ENCODE results near the gene VPS37B. TPM values are rescaled to one million over a fixed set of nuclear protein-coding genes. Genes with fewer than 3 reads are reported as not detected.

VPS37B gene
- total RNA-seq, 1 donor from 2014 or later, result 13.0 TPM

DNA sequence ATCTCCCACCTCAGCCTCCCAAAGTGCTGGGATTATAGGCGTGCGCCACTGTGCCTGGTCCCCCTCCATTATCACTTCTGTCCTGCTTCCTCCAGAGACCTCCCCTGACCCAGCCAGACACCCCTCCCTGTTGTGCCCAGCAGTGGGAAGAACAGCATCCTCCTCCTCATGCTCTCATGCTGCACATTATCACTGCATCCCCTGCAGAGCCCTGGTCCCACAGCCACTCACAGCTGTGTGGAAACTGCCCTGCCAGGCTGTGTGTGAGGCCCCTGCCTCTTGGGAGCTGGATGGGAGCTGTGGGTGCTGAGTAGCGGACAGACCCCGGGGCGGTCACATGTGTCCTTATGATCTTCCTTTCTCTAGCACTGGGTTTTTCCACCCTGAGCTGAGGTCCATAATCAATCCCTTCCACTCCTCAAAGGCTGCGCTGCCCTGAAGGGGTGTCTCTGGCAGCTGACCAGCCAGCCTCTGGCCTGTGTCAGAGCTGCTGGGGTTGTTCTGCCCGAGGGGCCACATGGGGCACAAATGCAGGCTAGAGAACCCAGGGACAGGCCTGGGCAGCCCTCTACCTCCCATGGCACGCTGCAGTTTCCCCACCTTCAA is 51.5 kb downstream of the VPS37B start:
- DNase-seq (ENCODE audit: low spot score in 2 of 2) (no peak), FAIRE-seq (no peak)

DNA sequence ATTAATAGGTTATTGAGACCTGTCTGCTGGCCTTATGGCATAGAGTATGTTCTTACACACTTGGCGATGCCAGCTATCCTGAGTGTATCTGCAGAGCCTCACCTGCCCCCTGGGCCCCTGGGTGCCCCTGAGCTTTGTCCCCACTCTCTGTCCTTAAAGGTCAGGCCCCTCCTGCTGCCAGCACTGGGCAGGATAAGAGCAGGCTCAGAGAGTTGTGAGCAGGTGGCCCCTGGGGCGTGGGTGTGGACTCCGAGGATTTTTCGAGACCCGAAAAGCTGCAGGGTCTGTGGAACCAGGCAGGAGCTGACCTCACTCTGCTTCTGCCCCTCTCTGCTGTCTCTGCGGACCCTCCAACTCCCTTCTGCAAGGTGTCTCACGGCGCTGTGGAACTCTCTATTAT is 52.5 kb downstream of the VPS37B start:
- DNase-seq (ENCODE audit: low spot score in 2 of 2), result no peak
- FAIRE-seq, result no peak

DNA sequence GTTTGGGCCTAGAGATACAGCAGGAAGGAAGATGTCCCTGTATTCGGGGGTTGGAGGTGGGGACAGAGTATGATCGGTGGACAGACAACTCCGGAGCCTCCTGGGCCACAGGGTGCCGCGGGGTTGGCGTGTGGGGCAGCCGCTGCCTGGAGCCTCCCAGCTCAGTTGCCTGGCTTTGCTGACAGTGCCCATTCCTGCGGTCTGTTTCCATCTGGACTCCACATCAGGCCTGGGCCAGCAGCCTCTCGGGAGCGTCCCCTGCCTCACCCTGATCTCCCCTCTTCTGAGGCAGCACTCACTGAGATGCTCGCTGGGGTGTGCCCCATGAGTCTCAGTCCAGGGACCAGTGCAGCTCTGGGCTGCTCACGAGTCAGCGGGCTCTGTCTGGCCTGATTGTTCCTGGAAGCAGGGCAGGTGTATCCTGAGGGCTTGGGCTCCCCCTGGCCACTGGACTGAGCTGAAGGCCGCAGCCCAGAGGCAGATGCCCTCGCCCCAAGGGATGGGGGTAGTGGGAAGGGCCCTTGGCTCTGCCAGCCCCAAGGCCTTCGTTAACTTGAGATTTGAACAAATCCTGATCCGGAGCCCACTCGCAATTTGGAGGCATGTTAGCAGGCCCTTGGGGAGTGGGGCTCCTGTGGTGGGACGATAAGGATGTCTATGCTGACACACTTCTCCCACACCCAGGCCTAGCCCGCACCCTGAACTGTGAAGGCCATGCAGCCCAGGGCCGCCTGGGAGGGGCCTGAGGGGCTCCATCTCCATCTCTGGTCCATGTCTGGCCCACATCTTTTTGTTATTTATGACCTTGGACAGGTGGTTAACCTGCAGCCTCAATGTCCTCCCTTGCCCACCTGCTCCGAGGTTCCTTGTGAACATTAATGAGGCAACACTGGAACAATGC is 53.2 kb downstream of the VPS37B start:
- FAIRE-seq (no peak), DNase-seq (ENCODE audit: low spot score in 2 of 2) (no peak)

DNA sequence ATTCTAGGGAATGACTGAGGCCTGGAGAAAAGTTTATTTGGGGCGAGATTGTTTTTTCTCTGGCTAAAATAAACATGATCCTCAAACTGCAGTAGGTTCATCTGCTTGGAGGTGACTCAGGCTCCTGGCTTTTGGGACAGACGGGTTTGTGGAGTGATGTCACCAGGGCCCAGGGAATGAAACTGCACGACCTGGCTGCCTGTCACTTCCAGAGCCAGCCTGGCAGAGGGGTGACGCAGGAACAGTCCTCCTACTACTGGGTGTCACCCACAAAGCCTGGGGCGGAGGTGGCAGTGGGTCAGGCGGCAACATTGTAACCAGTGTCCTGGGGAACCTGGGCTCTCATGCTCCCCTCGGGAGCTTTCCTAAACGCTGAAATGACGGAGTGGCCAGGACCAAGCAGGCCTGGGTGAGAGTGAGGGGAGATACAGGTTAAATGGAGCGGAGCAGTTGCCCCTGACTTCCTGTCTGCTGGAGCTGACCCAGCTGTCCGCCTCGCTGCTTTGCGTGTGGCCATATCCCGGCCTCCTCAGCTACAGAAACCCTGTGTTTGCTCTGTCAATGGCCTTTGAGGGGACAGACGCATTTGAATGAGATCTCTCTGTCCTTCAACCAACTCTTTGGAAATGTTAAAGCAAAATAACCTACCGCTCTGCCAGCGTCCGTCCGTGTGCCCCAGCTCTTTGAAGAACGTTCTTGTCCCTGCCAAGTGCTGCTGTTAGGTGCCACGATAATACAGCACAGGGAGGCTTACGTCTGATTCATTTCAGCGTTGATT is 54.2 kb downstream of the VPS37B start:
- no peak for FAIRE-seq

DNA sequence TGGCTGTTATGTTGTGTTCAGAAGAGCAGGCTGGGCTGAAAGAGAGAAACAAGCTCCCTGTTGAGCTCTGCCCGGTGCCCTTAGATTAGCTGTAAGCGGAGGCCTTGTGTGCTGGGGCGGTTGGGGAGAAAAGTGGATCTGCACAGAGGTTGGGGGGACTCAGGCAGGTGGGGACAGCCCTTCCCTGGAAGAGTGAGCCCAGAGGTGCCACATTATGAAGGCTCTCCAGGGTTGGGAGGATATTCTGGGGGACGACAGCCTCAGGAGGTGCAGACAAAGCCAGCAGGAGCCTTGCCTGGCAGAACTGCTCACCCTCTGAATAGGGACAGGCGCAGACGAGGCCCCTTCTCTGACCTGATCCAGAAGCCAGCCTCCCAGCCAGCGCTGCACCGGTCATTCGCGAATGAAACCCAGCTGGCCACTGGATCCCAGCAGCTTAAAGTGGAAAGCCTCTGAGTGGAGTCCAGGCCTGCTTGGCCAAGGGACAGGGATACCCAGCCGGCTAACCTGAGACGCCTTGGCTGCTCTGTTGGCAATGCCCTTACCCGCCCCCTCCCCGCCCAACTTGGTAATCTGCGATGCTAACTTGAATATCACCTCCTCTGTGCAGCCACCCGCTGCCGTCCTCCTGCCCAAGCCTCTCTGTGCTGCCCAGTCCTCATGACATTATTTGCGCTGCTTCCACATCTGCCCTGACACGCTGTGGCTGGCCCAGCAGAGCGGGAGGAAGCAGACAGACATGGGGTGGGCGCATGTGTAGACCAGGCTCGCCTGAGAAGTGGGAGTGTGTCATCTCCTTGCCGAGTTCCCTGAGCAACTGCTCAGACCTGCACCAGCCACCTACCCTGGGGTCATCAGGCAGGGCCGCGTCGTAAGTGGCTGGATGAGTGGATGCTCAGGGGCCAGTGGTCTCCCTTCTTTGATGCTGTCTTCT is 55.1 kb downstream of the VPS37B start:
- peak in 1 of 2 donors; percentile 16 for DNase-seq (ENCODE audit: low spot score in 2 of 2)
- no peak for FAIRE-seq

More for the DNA sequence above, 54.2 kb downstream of the VPS37B start:
- no peak for DNase-seq (ENCODE audit: low spot score in 2 of 2)

DNA sequence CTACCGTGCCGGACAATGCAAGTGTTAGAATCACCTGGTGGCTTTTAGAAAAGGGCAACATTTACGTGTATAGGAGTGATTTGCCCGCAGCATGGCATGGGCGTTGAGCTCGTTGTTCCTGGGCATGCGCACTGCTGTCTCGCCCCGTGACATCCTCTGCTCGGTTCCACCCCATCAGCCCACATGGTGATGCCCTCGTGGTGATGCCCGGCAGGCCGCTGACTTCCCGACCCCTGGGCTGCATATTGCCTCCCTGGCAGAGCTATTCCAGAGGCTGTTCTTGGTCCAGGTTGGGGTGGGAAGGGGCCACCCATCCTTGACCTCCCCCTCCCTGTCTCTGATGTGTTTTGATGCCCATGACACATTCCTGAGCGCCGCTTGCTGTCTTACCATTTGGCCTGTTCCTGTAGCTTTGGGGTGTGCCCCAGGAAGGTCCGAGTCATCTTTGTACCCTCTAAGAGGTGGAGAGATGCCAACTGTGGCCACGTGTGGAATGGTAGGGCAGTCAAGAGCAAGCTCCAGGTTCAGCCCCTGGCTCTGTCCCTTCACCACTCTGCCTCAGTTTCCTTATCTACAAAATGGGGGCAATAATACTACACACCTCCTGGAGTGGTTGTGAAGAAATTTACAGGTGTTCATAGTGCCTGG is 55.9 kb downstream of the VPS37B start:
- no peak for FAIRE-seq
- DNase-seq (ENCODE audit: low spot score in 2 of 2), result peak; percentile 27 to 36

DNA sequence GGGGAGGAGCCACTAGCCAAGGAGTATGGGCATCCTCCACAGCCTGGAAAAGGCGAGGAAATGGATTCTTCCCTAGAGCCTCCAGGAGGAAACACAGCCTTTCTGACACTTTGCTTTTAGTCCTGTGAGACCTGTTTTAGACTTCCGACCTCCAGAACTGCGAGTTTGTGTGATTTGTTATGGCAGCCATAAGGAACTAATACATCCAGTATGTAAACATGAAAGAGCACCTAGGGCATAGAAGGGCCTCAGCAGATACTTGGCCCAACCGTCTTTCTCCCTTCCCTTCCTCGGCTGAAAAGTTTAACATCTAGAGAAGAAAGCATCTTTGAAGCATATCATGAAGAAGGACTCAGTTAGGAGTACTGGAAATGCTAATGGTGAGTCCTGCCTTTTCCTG is 57.1 kb downstream of the VPS37B start:
- no peak for FAIRE-seq
- no peak for DNase-seq (ENCODE audit: low spot score in 2 of 2)

DNA sequence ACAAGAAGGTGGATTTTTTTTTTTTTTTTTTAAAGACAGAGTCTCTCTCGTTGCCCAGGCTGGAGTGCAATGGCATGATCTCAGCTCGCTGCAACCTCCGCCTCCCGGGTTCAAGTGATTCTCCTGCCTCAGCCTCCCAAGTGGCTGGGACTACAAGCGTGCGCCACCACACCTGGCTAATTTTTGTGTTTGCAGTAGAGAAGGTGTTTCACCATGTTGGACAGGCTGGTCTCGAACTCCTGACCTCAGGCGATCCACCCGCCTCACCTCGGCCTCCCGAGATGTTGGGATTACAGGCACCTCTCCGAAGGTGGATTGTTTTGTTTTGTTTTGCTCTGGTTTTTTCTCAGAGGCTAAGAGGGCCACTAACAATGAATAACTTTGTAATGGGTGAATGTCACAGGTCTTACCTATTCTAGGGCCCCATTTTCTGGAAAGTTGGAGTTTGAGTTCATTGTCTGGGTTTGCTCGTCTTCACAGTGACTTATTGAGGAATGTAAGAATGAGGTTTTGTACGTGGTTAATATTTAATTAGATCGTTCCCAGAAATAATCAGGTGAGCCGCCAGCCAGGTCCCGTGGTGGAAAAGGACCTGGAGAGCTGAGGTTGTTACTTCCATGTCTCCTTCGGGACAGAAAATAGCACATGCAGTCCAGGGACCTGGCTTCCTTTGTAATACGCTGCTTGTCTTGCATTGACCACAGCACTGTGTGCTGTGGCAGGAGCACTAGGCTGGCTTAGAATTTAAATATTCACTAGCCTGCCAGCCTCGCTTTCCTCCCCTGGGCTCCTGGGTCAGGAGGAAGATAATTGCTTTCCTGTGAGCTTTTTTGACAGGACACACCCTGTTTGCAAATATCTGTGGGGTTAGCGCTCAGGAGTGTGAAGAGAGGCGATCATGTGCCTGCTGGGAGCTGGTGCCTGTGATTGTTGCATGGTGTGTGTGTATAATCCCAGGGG is 58.3 kb downstream of the VPS37B start:
- peak in 1 of 2 donors; percentile 33 for DNase-seq (ENCODE audit: low spot score in 2 of 2)
- FAIRE-seq, result no peak

DNA sequence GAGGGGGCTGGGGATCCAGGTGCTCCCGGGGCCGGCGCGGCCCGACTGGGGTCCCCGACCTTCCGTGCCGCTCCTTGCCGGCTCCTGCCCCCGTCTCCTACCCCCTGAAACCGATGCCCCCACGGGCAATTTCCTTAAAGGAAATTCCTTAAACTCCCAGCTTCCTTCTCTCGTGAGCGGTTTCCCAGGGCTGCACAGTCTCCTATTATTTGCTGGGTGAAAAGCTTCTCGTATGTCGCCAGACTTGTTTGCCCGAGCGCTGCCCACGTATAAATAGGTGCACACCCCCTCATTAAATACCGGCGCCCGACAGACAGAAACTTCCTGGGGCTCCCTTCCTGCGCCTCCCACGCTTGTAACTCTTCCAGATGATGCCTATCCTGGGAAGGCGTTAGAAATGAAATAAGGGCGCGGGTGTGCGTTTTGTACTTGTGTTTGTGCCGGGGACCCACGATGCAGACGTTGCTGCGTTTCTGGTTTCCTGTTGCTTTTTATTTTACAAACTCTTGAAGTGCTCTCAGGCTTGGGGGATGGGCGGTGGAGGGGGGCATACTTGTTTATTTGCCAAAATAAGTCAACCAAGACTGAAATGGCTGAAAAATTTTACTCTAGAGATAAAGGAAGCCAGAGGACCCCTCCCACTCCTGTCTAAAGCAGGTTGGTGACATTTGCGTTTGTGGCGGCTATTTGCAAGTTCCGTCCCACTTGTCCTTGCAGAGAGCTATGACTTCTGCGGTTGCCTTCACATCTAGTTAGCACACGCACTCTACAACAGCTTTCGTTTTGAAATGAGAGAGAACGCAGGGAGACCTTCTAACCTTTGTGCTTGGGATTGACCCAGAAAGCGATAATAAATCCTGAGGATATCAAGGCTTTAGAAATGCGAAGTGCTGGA is 59.6 kb downstream of the VPS37B start:
- DNase-seq (ENCODE audit: low spot score in 2 of 2) (peak; percentile 63 to 66), FAIRE-seq (no peak)

DNA sequence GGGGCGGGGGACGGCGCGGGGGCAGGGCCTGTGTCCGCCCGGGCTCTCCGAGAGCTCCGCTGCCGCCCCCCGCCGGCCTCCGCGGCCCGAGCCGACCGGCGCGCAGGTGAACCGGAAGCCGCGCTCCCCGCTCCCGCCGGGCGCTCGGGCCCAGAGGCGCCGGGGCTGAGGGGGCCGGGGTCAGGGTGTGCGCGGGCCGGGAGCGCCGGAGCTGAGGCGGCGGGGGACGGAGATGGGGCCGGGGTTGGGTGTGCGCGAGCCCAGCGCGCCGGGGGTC is 60.2 kb downstream of the VPS37B start:
- DNase-seq (ENCODE audit: low spot score in 2 of 2), result peak; percentile 65 to 75
- no peak for FAIRE-seq

DNA sequence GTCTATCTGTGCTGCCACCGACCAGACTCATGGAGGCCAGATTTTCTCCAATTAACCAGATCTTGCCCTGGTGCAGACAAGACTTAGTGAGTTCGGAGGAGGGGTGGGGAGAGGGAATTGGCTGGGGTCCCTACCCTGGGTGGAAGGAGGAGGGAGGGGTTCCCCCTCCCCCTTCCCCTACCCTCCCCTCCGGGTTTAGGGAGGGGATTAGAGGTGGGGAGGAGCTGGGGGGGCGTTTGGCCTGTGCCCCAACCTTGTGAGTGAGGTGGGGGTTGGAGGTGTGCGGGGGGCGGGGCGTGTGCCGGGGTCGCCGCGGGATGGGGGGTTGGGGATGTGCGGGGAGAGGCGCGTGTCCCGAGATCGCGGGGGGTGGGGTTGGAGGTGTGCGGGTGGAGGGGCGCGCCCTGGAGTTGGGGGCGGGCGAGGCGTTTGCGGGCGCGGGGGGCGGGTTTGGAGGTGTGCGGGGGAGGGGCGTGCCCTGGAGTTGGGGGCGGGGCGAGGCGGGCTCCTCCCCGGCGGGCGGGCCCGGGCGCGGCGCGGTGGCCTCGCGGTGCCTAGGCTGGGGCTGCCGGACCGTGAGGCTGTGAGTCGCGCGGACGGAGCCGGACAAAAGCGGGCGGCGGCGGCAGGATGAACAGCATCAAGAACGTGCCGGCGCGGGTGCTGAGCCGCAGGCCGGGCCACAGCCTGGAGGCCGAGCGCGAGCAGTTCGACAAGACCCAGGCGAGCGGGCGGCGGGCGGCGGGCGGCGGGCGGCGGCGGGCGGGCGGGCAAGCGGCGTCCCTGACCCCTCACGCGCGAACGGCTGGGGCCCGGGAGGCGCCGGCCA is 60.8 kb downstream of the VPS37B start, which contains the start of gene HIP1R:
TSS of gene HIP1R (plus strand) at position 537 of the 829 bp plus-strand sequence. CDS start at position 631, 94 bp downstream.
- DNase-seq (ENCODE audit: low spot score in 2 of 2) (peak; percentile 81 to 88), FAIRE-seq (no peak)

DNA sequence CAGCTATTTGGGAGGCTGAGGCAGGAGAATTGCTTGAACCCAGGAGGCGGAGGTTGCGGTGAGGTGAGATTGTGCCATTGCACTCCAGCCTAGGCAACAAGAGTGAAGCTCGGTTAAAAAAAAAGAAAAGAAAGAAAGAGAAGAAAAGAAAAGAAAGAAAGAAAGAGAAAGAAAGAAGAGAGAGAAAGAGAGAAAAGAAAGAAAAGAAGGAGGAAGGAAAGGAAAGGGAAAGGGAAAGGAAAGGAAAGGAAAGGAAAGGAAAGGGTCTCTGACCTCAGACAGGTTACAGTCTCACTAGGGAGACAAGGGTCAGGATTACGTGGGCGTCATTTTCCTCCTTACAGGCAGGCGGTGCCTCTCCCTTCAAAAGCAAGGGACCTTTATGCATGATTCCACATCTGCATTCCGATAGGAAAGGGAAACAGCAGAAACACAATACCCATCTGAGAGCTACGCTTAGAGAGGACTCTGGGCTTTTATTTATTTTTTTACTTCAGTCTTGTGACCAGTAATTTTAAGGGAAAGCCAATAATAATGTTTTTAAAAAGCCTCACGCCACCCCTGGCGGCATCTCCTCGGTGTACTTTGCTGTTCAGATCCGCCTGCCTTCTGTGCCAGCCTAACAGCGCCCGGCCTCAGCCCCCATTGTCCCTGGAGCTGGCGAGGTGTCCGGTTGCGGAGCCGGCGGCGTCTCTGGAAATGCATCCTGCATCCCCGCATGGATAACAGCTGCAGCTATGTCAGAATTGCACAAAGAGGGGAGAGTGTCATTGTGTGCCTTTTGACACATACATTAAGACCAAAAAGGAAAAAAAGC is 61.6 kb downstream of the VPS37B start:
- no peak for FAIRE-seq

DNA sequence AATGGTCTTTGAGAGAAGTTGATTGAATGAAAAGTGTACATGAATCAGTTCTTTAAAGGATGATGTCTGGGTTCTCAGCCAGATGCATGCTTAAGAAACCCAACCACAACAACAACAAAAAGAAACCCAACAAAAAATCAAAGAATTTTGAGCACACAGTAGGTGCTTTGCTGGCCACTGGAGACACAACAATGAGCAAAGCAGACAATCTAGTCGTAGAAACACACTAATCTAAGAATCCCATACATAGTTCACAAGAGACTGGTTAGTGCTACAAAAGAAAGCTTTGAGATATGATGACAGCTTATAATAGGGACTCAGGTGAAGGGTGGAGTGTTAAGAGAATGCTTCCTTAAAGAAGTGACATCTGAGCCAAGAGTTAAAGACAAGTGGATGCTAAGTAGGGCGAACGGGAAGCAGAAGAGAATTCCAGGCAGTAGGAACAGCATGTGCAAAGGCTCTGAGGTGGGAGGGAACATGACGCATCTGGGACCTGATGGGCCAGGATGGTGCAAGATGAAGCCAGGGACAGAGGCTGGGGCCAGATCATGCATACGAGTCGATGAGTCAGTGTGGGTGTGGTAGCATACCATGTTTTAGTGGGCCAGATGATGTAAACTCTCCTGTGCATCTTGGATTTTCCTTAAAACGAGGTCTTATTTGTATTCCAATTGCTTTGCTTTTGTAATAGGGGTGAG is 65.3 kb downstream of the VPS37B start:
- FAIRE-seq (no peak), DNase-seq (ENCODE audit: low spot score in 2 of 2) (no peak)

More for the DNA sequence above, 61.6 kb downstream of the VPS37B start:
- DNase-seq (ENCODE audit: low spot score in 2 of 2), result peak; percentile 65 to 72

DNA sequence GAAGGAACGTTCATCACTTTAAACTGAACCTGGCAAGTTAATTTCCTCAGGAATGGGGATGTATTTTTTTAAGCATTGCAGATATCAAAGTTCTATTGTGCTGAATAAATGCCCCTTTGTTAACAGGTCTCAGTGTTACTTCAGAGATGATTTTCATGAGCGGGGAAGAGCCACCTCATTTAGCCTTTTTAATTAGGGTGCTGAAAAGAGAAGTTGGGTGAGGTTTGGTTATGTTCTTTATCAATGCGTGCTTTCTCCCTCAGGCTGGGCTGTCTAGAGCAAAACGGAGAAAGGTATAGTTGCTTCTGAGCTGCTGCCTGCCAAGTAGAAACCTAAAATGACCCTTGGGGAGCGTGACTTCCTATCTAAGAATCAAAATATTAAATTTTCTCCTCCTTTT is 68.7 kb downstream of the VPS37B start:
- FAIRE-seq (no peak), DNase-seq (ENCODE audit: low spot score in 2 of 2) (no peak)

Measured in frontal cortex (tissue), 4 donors.